Measurements from ENCODE around the gene CTTN. TPM values are rescaled to one million over a fixed set of nuclear protein-coding genes. Genes with fewer than 3 reads are reported as not detected.

The CTTN gene
- total RNA-seq, 1 donor from 2014 or later = 1.1 TPM

- ChIA-PET POLR2A (no interaction called here), CTCF (no interaction called here)
- no peak overlapping the region for H3K27ac Mint-ChIP-seq
- no peak for ATAC-seq (ENCODE audit: low read depth)
- no peaks in the 10 kb centered on the region for H3K4me1 Mint-ChIP-seq
- TF ChIP-seq CTCF (IDR thresholded peaks at IDR 0.05) = no peak
- H3K36me3 Mint-ChIP-seq (ENCODE audit: low read depth) = peaks cover 80% of the 10 kb centered on the region
- no peak for DNase-seq
- H3K9me3 Mint-ChIP-seq = no peaks in the 10 kb centered on the region
- no peaks in the 10 kb centered on the region for H3K27me3 Mint-ChIP-seq
- intact Hi-C loops (cut with micrococcal nuclease) = no loop called here
- no peak overlapping the region for H3K4me3 Mint-ChIP-seq
Measured at GRCh38 chr11:70378506-70379134, 19.7 kb upstream of the CTTN start.

DNA sequence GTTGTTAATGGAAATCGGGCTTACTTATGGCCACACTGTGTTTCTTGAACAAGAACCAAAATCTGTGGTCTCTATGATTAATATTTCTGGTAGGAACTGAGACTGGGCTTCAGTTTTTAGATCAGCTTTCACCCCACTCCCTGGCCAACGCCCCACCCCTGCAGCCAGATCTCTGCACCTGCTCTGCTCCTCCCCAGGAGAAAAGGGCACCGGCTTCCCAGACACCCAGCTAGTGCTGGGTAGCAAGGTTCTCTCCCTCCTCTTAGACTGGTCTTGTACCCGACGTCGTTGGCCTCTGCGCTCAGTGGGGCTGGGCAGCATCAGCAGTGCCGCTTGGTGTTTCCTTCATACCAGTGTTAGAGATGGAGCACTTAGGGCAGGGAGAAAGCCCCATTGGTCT, 17.0 kb upstream of the CTTN start:
- no peaks in the 10 kb centered on the region for H3K4me1 Mint-ChIP-seq
- no peak overlapping the region for H3K27ac Mint-ChIP-seq
- no peaks in the 10 kb centered on the region for H3K9me3 Mint-ChIP-seq
- no peak overlapping the region for H3K4me3 Mint-ChIP-seq
- H3K36me3 Mint-ChIP-seq (ENCODE audit: low read depth) = peaks cover 73% of the 10 kb centered on the region
- ChIA-PET POLR2A (no interaction called here), CTCF (no interaction called here)
- TF ChIP-seq CTCF (IDR thresholded peaks at IDR 0.05) = no peak
- intact Hi-C loops (cut with micrococcal nuclease) = no loop called here
- no peaks in the 10 kb centered on the region for H3K27me3 Mint-ChIP-seq
- DNase-seq (no peak), ATAC-seq (ENCODE audit: low read depth) (no peak)

DNA sequence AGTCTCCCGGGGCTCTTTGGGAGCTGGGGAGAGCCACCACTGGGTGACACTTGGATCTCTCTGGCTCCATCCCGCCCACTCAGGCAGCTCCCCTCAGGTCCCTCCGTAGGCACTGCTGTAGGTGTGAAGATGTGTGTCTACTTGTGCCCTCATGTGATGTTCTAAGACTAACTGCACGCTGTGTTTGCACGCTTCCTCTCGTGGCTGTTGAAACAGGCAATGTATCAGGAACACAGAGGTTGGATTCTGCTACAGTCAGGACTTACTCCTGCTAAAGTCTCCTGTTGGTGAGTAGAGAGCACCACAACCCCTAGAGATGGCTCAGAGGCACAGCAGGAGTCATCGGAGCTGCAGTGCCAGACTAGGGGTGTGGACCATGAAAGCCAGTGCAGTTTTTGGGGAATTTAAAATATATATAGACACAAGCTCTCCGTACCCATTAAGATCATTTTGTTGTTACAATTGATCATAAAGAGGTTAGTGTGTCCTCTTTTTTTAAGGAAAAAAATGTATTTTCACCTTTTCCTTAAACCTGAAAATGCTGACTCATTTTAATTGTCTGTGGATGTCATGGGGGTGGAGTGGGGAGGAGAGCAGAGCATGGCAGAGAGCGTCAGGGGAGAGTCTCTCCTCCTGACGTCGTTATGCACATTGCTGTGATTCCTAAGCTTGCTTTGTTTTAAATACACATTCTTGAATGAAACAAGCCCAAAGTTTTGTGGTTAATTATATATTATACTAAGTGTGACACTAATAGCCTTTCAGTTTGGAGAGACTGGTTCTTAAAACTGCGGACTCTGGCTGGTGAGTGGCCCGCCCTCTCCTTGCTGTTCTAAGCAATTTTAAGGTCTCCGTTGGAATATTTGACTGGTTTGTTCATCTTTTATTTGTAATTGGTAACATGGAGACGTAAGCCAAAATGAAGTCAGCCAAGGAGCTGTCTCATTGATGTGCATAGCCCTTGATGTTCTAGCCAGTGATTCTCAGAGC, 16.2 kb upstream of the CTTN start:
- Mint-ChIP-seq H3K27ac (no peak overlapping the region), H3K4me3 (no peak overlapping the region), H3K4me1 (no peaks in the 10 kb centered on the region), H3K9me3 (no peaks in the 10 kb centered on the region), H3K36me3 (ENCODE audit: low read depth) (peaks cover 65% of the 10 kb centered on the region), H3K27me3 (no peaks in the 10 kb centered on the region)
- no peak for ATAC-seq (ENCODE audit: low read depth)
- DNase-seq = no peak
- no peak for TF ChIP-seq CTCF (IDR thresholded peaks at IDR 0.05)
- intact Hi-C loops (cut with micrococcal nuclease) = no loop called here
- ChIA-PET CTCF (no interaction called here), POLR2A (no interaction called here)

- ATAC-seq (ENCODE audit: low read depth) = no peak
- ChIA-PET CTCF (no interaction called here), POLR2A (no interaction called here)
- intact Hi-C loops (cut with micrococcal nuclease) = no loop called here
- H3K27ac Mint-ChIP-seq = no peak overlapping the region
- no peaks in the 10 kb centered on the region for H3K4me1 Mint-ChIP-seq
- DNase-seq = no peak
- no peak for TF ChIP-seq CTCF (IDR thresholded peaks at IDR 0.05)
- no peak overlapping the region for H3K4me3 Mint-ChIP-seq
- peaks cover 50% of the 10 kb centered on the region for H3K36me3 Mint-ChIP-seq (ENCODE audit: low read depth)
- no peaks in the 10 kb centered on the region for H3K9me3 Mint-ChIP-seq
- H3K27me3 Mint-ChIP-seq = peaks cover 3% of the 10 kb centered on the region
Measured at GRCh38 chr11:70383664-70384565, 14.4 kb upstream of the CTTN start.

Measured in activated B cell treated with CpG ODN at 0.5 μM for 24 hours (primary cell).